ENCODE results near the gene CEP112.
"Not testable (repeated sequence)": the region's sequence is repeated elsewhere in the genome, so short reads cannot be mapped to it uniquely, and the experiment has no call there.

The CEP112 gene

DNA sequence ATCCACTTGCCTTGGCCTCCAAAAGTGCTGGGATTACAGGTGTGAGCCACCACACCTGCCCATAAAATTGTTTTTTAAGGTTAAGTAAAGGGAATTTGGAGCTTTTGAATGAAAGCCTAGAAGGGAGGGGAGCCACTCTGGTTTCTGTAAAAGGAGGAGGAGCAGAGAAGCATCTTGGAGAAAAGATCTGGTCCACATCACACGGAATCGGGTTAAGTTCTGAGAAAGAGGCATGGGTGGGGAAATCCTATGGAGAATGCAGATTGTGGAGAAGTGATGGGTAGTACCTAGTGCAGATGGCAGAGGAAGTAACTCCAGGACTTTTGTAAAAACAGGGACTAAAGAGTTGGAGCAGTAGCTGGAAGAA lies 18.3 kb upstream of the CEP112 start:
- DNase-seq = no peak

DNA sequence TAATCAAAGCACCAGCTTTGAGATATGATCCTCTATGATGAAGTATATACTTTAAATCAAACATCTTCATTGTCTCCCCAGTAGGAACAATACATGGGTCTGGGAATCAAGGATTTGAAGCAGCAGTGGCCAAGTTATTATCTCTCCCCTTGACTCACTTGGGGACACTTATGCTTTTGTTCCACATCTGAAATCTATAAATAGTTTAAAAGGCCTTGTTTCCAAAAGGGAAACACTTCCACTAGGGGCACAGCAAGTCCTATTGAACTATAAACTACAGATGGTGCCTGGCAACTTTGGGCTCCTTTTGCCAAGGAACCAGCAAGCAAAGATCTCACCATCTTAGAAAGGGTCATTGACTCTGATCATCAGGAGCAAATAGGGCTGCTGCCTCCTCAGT lies 16.0 kb upstream of the CEP112 start:
- DNase-seq = no peak

DNA sequence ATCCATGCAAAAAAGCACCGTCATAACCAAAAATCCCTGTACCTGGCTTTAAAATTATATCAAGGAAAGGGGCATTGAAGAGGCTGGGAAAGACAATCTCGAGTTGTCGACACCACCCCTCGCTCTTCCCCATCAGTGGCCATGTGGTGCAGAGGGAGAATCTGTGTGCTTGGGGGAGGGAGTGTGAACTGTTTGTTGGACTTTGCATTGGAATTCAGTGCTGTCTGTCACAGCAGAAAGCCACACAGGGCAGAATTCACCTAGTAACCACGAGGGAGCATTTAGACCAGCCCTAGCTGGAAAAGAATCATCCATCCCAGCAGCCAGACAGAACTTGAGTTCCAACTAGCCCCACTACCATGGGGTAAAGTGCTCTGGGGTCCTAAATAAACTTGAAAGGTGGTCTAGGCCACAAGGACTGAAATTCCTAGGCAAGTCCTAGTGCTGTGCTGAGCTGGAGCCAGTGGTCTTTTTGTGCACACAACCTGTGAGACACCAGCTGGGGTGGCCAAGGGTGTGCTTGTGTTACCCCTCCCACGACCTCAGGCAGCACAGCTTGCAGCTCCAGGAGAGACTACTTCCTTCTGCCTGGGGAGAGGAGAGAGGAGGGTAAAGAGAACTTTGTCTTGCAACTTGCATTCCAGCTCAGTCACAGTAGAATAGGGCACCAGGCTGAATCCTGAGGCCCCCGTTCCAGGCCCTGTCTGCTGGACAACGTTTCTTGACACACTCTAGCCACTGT lies 11.5 kb upstream of the CEP112 start:
- no peak for DNase-seq

DNA sequence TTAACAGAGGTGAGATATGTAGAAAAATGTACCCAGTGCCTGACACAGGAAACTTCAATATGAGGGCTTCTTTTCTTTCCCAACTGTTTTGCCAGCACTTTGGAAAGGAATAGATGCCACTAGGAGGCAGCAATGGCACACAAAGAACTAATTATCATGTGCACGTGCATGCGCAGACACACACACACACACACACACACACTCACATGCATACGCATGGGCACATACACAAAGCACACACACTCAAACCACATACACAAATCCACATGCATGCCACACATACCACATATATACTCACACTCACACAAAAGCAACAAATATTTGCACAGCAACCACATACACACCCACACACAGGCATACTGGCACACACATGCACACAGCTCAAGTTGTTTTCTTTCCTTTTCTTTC lies 8.8 kb upstream of the CEP112 start:
- peak; percentile 3 for DNase-seq

DNA sequence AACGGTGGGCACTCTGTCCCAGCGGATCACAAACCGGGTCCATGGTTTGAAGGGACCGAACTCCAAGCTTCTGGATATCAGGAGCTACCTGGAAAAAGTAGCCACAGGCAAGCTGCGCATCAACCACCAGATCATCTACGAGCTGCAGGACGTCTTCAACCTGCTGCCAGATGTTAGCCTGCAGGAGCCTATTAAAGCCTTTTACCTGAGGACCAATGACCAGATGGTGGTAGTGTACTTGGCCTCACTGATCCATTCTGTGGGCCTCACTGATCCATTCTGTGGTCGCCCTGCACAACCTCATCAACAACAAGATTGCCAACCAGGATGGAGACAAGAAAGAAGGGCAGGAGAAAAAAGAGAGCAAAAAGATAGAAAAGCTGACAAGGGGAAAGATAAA lies 6.3 kb upstream of the CEP112 start:
- DNase-seq = no peak

DNA sequence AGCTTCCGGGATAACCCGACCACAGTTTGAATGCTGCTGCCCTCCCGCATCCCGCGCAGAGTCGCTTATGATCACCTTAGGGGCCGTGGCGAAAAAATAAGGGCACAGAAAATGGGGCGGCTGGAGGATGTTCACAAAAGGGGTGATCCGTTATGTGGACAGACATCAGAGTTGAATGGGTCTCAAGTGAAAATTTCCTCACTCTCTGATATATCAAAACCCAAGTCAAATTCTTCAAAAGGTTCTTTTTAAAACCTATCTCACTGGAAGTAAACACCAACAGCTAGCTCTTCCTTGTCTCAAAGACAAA lies 400 bp upstream of the CEP112 start:
- no peak for DNase-seq

DNA sequence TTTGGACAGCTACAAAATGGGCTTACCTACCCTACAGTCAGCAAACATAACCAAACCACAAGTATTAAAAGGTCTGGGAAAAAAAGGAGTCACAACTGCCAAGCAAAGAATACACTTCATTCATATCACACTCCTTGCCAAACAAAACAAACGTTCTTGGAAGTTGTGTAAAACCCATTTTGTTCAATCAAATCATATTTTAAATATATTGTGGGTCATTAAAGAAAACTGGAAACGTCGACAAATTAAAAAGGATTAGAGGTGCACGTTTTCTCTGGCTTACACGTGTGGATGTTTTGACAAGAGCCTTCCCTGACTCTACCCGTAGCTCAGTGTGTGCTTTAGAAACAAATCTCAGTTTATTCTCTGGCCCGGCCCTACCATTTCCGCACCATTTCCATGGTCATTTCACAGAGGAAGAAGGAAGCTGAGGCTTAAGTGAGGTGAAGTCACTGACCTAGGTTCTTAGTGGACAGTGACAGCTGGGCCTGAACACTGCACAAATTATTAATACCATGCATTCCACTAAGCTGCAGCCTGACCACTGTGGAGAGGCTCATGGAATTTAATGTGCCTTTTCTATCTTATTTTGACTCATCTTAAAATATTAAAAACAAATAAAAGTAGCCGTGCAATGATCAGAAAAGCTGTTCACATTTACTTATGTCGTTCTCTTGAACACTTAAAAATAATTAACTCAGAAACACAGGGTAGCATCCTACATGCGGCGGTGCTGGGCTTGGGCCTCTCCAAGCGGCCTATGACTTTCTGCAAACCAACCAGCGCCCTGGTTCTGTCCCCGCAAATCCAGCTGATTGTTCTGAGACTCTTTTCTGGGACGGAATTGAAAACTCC lies 968 bp downstream of the CEP112 start:
- DNase-seq = no peak

DNA sequence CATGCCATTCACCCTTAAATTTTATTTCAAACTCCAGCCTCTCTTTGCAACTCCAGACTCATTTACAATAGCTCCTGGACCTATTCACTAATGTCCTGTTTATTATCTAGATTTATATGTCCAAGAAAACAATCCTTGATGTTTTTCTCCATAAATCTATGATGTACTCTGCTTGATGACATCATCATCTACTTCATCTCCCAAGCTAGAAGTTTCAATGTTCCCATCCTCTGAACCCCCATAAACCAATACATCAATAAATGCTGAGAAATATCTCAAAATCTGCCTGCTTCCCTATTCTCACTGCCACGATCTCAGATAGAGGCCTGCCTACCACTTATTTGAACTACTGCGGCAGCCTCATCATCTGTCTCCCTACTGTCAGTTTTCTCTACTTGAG lies 4.2 kb downstream of the CEP112 start:
- no peak for DNase-seq

DNA sequence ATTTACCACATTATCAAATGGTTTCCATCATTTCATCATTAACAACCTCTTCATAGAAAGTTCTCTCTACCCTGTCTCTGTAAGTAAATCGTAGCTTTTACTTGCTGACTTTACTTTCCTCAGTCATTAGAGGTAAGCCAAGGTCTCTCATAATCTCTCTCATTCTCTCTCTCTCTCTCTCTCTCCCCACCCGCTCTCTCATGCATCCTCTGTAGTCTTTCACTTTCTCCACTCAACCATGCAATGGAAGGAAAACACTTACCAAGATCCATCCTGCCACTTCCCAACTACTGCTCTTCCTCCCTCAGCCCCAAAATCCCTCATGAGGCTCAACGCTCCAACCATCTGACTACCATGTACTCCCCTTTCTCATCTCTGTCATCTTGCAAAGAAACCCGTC lies 6.1 kb downstream of the CEP112 start:
- DNase-seq = no peak

DNA sequence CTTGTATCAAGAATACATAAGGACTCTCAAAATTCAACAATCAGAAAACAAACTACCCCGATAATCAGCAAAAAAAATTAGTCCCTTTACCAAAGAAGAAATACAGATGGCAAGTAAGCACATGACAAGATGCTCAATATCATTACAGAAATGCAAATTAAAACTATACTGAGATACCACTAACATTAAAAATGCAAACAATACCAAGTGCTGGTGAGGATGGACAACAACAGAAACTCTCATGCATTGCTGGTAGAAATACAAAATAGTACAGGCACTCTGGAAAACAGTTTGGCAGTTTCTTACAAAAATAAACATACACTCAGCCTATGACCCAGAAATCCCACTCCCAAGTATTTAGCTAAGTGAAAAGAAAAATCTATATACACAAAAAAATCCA lies 7.5 kb downstream of the CEP112 start:
- no peak for DNase-seq

DNA sequence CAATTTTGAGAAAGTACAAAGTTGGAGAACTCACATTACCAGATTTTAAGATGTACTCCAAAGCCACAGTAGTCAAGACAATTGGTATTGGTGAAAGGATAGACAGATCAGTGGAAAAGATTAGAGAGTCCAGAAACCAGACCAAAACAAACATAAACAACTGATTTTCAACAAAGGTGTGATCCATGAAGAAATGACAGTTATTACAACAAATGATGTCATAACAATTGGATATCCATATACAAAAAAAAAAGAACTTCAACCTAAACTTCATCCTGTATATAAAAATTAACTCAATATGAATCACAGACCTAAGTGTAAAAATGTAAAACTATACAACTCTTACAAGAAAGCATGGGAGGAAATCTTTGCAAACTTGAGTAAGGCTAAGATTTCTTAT lies 8.4 kb downstream of the CEP112 start:
- DNase-seq = no peak

DNA sequence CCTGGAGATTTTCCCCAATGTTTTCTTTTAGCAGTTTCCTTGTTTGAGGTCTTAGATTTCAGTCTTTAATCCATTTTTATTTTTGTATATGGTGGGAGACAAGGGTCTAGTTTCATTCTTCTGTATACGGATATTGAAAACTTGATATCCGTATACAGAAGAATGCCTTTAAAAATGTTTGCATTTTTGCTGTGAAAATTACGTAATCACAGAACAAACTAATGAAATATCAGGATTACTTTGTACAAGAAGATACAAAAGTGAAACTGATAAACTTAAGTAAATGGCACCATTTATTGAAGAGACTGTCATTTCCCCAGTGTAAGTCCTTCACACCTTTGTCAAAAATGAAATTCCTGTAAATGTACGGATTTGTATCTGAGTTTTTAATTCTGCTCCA lies 13.3 kb downstream of the CEP112 start:
- DNase-seq = no peak

DNA sequence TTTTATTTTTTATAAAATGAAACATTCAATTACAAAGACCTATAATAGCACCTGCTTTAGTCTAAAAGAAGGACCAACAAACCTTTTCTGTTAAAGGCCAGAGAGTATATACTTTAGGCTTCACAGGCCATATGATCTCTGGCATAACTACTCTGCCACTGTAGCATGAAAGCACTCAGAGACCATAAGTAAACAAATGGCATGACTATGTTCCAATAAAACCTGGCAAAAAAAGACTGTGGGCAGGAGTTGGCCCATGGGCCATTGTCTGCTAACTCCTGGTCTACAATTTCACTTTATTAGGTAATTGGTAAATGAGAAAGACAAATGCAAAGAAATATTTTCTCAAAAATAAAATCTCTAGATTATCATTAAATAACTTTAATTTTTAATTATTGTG lies 14.9 kb downstream of the CEP112 start:
- no peak for DNase-seq

DNA sequence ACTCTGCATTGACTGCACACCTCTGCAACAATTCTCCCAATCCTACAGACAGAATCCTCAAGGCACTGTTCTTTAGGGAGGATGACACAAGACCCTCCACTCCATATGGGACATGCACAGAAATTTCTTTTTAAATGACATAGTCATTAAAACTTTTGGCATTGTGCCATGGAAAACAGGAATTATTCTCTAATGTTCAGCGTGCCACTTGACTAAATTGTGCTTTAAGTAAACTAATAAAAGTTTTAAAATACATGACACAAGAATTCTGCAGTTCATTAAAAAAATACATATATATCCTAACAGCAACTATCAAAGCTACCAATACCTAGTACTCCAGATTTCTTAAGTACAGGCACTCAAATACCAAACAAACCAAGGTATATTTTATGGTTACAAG lies 16.0 kb downstream of the CEP112 start:
- DNase-seq = no peak

DNA sequence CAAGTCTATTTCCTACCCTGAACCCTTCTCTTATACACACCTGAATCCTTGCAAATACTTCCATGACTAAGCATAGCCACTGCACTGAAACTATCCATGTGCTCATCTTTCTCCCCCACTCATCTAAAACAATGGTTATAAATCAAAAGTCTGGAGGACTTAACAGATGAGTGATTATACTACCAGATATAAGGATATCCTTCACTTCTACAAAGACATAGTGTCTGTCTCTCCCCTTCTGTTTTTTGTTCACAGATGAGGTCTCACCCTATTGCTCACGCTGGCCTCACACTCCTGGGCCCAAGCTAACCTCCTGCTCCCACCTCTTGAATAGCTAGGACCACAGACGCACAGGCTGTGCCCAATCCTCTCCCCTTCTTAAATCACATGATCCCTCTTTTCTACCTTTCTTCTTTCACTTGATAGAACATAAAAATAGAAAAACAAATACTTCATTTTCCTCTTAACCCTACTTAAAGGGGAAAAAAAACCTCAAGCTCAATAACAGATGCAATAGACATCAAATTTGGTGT lies 19.2 kb downstream of the CEP112 start:
- DNase-seq = no peak

DNA sequence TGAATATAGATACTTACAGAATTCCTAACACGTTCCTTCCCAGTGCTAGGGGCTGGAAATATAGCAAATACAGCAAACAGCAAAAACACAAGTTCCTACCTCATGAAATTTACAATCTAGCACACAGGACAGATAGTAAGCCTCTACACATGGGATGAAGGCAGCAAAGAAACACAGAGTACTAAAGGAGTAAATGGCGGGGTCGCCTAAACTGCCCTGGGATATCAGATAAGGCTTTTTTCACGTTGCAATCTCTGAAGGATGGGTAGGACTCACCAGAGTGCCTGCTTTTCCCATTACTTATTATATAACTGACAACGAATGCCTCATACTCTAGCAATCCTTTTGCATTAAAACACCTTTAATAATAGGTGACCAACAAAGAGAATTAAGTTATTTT lies 19.8 kb downstream of the CEP112 start:
- DNase-seq = no peak

DNA sequence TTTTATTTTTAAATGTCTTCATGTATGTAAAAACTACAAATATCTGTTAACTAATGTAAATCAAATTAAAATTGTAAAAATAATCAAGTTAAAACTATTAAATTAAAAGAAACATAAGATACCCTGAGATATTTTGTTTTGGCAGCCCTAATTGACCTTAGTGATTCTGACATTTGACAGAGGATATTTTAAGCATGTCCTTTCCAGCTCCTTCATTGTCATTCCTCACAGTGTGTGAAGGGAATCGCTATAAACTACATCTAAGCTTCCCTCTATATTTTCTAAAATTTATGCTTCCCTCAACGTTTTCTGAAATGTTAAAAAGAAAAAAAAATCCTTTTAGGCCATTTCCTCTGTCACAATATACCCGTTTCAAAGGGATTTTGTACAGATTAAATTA lies 20.2 kb downstream of the CEP112 start:
- DNase-seq = no peak

DNA sequence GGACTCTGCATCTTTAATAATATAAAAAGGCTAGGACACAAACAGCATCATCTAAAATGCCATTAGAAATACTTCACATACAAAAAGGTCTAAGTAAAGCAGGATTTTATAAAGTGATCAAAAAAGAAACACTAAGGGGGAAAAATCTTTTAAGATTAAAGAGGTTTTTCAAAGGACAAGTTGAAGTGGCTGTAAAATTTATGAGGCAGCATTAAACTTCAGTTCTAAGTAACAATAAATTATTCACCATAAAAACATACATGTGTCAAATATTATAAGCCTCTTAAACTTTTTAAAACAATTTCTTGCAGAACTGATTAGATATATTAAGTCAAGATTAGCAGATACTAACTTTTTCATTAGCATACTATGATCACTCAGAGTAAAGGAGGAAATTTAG lies 20.8 kb downstream of the CEP112 start:
- no peak for DNase-seq

DNA sequence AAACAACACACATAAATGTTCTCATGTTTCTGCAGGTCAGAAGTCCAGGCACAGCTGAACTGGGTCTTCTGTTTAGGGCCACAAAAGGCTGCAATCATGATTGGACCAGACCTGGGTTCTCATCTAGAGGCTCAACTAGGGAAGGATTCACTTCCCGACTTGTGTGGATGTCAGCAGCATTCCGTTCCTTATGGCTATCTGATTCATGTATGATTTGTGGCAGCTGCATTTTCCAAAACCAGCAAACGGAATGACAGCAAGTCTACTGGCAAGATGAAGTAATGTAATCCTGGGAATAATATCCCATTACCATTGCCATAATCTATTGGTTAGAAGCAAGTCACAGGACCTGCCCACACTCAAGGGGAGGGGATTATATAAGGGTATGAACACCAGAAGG lies 22.1 kb downstream of the CEP112 start:
- DNase-seq = no peak

DNA sequence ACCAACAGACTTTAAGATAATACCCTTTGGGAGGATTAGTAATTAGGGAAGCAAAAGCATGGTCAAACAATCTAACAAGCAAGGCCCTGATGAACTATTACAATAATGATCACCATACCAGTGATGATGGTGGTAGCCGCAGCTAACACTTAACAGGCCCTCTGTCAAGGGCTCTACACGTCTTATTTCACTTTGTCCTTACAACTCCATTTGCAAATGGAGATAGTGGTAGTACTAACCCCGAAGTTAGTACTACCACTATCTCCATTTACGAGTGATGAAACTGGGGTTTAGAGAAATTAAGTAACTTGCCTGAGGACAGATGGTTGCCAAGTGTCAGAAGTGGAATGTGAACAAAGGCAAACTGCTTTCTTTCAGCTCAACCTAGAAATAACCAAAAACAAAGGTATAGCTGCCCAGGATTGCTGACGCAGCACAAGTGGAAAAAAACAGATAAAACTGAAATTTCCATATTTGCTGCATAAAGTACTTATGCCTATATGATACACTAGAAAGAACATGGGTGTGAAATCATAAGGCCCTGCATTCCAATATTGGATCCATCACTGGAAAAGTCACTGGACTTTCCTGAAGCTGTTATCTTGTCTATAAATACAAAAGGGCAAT lies 24.6 kb downstream of the CEP112 start:
- DNase-seq = no peak

DNA sequence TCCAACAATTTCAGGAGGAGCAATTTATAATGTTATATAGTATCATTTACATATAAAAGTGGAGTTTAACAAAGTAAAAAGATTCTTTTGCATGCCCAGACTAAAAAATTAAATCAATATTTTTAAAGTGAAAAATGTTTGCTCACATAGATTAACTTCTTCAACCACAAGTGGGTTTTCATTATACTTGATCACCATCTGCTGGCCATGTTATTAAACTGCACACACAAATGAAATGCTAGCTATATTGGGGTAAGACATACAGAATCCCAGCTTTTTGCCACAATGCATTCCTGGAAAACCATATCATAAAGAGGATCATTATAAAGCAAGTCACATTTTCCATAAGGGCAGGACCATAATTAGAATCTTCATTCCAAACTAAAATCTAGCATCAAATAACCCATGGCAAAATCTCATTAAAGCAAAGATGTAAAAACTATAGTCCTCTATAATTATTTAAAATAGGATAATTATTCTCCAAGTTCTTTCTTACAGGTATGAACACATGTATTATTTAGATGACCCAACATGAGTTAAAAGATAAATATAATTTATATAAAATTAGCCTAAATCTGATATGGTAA lies 26.3 kb downstream of the CEP112 start:
- peak; percentile 1 for DNase-seq

DNA sequence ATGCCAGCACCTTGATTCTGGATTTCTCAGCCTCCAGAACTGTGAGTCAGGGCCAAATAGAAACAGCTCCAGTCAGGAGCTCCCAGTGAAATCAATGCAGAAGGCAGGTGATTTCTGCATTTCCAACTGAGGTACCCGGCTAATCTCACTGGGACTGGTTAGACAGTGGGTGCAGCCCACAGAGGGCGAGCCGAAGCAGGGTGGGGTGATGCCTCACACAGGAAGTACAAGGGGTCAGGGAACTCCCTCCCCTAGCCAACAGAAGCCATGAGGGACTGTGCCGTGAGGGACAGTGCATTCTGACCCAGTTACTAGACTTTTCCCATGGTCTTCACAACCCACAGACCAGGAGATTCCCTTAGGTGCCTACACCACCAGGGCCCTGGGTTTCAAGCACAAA lies 36.9 kb downstream of the CEP112 start:
- not testable (repeated sequence) for DNase-seq

DNA sequence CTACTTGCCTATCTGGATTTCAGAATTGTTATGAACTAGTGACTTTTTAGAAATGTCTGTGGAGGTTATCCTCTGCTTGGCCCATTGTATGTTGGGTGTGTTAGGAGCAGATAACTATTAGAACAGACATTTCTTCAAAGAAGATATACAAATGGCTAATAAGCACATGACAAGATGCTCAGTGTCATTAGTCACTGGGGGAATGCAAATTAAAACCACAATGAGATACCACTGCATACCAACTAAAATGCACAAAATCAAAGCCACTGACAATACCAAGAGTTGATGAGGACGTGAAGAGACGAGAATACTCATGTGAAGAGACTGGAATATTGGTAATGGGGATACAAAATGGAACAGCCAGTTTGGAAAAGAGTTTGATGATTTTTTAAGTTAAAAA lies 39.2 kb downstream of the CEP112 start:
- DNase-seq = no peak

DNA sequence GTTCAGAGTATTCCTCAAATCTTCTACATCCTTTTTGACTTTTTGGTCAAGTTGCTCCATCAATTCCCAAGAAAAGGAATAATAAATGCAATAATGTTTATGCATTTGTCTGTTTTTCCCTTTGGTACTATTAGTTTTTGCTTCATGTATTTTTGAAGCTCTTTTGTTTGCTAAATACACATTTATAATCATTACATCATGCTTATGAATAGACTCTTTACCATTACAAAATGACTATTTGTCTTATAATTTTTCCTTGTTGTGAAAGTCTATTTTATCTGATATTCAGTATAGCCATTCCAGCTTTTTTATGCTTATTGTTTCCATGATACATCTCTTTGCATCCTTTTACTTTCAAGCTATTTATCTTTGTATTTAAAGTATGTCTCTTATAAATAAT lies 41.2 kb downstream of the CEP112 start:
- no peak for DNase-seq

Data from NCI-H446 treated with DMSO at 0.1 percent for 48 hours (cell line).